GM19351 (cell line): ENCODE data around the gene EIF4G3.
"Not testable (repeated sequence)": the region's sequence is repeated elsewhere in the genome, so short reads cannot be mapped to it uniquely, and the experiment has no call there.

Experiments
- ATAC-seq: cut with Tn5 transposase; IDR thresholded peaks from one replicate; pipeline ENCODE4 v1.9.1; 2021; ENCODE audit warnings: mild to moderate bottlenecking, moderate library complexity; ENCODE audit not compliant: unreplicated experiment

The EIF4G3 gene

GRCh38 chr1:21077085-21077484 is 99.6 kb downstream of the EIF4G3 start:
- no peak for ATAC-seq

DNA sequence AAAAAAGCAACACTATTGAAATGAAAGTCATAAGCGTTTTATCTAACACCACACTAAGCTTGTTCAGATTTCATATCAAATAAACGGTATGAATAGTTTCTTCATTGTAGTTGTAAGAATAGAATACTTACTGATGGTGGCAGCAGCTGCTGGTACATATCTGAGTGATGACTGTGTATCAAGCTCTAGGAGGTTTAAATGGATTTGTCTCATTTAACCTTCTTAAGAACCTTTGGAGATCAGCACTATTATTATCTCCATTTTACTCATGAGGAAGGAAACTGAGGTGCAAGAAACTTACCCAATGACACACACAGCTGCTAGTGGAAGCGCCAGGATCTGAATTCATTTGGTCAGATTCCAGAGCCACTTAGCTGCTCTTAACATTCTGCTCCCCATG is 104.0 kb downstream of the EIF4G3 start:
- no peak for ATAC-seq

GRCh38 chr1:21069549-21069948 is 107.1 kb downstream of the EIF4G3 start:
- ATAC-seq, result no peak

DNA sequence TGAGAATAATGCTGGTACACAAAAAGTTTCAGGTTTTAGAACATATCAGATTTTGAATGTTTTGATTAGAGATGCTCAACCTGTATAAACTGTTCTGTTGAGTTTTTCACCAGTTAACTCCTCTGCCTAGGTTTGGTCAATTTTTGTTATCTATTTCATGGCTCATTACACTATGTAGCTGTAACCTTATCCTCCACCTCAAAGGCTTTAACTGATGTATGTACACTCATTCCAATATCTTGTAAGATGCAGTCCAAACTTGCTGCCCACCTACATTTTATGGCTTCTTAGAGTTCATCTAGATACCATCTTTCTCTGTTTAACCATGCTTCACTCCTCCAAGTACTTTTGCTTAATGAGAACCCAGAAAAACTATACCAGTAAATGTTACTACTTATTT is 107.8 kb downstream of the EIF4G3 start:
- no peak for ATAC-seq

DNA sequence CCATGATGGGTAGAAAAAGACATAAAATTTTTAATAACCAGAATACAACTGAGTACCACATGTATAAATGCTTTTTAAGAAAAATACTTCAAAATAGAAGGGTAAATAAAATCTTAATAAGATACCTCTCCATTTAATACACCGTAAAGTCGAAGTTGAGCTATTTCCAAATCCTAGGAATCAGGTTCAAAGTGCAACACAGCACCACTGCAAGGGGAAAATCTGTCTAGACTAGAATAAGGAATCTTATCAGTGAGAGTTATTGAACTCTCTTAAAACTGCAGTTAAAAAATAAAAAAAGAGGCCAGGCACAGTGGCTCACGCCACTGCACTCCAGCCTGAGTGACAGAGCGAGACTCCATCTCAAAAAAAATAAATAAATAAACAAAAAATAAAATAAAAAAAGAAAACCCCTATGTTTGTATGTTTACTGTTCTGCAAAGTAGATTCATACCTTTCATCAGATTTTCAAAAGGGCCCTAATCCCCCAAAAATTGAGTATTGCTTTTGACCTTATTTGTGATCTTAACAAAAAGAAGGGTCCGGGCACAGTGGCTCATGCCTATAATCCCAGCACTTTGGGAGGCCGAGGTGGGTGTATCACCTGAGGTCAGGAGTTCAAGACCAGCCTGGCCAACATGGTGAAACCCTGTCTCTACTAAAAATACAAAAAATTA is 109.0 kb downstream of the EIF4G3 start:
- ATAC-seq, result no peak

- ATAC-seq, result no peak
Measured at GRCh38 chr1:21066356-21067012, 110.2 kb downstream of the EIF4G3 start.

GRCh38 chr1:21065851-21066250 is 110.8 kb downstream of the EIF4G3 start:
- no peak for ATAC-seq

DNA sequence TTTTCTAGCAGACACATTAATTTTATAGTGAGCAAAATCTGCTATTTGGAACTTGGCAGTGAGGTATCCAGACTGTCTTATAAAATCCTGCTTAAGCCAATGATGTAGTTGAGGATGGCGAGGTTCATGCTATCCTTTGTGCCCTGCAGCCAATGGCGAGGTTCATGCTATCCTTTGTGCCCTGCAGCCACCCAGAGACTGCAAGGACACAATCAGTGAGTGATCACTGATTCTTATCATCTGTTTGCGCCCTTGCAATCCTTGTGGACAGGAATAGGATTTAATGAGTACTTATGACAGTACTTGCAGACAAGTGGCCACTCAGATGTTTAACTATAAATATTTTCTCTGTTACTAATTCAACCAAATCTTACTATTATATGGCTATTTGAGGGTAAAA is 112.6 kb downstream of the EIF4G3 start:
- no peak for ATAC-seq

DNA sequence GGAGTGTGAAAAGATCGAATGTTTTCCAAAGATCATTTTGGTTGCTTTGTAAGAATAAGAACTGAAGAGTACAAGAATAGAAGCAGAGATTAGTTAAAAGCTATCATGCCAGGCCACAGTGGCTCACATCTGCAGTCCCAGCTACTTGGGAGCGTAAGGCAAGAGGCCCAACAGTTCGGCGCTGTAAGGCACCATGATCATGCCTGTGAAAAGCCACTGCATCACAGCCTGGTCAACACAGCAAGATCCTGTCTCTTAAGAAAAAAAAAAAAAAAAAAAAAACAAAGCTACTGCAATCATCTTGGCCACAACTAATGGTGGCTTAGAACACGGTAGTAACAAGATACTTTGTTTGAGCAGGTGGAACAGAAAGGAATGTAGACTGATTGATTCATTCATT is 116.2 kb downstream of the EIF4G3 start:
- no peak for ATAC-seq

DNA sequence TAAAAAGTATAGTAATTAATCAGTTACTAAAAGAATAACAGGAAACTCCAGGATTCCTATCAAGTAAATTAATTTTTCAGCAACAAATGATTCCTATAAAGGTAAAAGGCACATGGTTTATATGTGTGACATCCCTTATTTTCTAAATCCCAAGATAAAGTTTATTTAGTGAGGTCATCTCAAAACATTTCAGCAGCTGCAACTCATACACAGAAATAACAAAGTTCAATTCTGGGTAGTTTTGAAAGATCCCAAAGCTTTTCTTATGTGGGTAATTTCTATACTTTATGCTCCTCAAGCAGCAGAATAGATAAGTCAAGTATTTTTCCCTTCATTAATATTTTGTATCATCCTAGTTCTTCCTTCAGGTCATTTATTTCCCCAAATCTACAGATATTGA is 117.7 kb downstream of the EIF4G3 start:
- no peak for ATAC-seq

- no peak for ATAC-seq
Measured at GRCh38 chr1:21058035-21058793, 118.5 kb downstream of the EIF4G3 start.

DNA sequence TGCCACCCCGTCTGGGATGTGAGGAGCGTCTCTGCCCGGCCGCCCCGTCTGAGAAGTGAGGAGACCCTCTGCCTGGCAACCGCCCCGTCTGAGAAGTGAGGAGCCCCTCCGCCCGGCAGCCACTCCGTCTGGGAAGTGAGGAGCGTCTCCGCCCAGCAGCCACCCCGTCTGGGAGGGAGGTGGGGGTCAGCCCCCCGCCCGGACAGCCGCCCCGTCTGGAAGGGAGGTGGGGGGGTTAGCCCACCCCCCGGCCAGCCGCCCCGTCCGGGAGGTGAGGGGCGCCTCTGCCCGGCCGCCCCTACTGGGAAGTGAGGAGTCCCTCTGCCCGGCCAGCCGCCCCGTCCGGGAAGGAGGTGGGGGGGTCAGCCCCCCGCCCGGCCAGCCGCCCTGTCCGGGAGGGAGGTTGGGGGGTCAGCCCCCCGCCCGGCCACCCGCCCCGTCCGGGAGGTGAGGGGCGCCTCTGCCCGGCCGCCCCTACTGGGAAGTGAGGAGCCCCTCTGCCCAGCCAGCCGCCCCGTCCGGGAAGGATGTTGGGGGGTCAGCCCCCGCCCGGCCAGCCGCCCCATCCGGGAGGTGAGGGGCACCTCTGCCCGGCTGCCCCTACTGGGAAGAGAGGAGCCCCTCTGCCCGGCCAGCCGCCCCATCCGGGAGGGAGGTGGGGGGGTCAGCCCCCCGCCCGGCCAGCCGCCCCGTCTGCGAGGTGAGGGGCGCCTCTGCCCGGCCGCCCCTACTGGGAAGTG is 123.3 kb downstream of the EIF4G3 start:
- ATAC-seq, result not testable (repeated sequence)

DNA sequence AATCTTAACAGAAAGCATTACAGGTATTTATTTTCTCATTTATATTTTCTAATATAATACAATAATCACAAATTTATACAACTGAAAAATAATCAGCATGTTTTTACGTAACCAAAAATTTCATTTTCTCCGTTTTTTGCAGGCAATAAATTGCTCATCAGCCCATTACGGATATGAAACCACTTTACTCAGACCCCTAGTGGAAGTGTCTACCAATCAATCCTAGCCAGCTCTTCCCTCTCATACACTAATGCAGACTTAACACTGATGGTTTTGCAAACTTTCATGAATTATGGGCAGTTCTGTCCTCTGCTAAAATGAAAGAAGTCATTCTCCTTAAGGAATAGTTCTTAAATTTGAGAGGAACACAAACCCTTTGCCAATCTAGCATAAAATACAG is 124.7 kb downstream of the EIF4G3 start:
- ATAC-seq, result no peak

GRCh38 chr1:21051177-21051825 is 125.4 kb downstream of the EIF4G3 start:
- no peak for ATAC-seq

DNA sequence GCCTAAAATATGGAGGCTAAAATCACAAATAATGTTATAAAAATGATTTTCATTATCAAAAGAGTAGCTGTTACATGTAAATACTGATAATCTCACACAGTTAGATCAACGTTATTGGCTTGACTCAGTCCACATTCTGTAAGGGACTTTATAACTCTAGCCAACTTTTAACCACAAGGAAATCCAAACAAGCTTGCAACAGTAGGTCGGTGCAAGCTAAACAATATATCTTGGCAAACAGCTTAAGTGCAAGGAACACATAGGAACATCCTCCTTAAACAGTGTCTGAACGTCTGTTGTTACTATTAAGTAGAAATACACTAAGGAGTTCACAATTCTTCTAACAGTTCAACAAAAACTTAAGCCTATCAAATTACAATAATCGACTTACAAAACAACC is 126.7 kb downstream of the EIF4G3 start:
- no peak for ATAC-seq

- no peak for ATAC-seq
Measured at GRCh38 chr1:21048462-21048861, 128.2 kb downstream of the EIF4G3 start.

GRCh38 chr1:21046132-21046531 is 130.6 kb downstream of the EIF4G3 start:
- ATAC-seq, result no peak

GRCh38 chr1:21045351-21045750 is 131.3 kb downstream of the EIF4G3 start:
- no peak for ATAC-seq

GRCh38 chr1:21042929-21043605 is 133.6 kb downstream of the EIF4G3 start:
- no peak for ATAC-seq

DNA sequence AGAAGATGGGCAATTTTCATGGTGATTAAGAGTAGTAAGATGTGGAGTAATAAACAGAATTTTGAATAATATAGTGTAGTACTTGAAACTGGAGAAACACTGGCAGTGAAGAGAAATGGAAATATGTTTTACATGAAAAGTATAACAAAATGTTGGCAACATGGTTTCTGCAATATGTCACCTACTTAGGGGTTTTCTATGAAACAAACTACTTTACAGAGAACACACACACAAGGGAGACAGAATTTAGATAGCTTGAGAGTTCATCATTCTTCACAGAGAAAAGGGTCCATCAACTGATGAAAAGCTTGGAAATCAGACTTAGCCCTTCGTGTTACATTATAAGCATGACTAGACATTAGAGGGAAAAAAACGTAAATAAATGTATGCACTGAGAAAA is 135.2 kb downstream of the EIF4G3 start:
- ATAC-seq, result no peak
